ENCODE results near the gene C9.
"Not testable (repeated sequence)": the region's sequence is repeated elsewhere in the genome, so short reads cannot be mapped to it uniquely, and the experiment has no call there.

C9 gene

DNA sequence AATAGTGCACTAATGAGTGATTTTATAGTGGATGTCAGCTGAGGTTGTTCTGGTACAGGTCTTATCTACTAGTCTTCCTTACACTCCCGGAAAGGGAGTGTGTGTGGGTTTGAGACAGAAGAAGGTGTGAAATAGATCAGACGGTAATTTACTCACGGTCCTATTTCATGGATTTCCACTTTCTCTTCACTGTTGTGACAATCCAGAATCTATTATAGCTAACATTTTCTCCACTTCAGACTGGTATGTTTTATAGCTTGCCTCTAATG lies 7.0 kb upstream of the C9 start:
- DNase-seq (ENCODE audit: low read depth in 3 of 3), result no peak

DNA sequence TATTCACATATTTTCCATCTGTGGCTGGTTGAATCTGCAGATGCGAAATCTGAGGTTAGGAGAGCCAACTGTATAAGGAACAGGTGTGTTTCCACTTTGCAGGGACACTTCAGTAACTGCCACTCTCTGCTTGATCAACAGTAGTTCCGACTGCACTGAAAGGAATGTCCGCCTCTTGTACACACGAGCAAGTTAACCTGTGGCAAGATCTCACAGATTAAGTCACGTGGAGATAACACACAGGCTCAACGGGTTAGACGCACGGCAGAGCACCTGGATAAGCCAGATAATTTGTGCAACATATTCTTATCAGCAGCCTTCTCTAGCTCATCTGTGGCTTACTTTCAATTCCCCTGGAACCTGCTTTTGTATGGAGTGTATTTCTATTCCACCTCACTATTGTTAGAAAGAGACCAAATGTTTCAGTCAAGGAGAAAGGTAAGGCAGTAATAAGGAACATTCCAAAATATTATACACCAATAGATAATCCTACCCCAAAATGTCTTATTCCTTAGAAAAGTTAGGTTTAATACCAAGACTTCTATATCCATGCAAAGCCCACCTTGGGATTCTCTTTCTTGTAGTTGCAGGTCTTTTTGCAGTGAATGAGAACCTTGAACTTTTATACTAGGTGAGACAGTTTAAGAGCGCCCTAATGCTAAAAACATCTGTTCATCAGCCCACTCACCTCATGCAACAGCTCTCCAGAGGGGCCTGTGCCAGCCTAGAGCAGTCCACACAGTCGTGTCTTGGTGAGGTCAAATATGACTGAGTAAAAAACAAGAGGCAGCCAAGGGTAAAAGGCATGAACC lies 6.5 kb upstream of the C9 start:
- no peak for DNase-seq (ENCODE audit: low read depth in 3 of 3)

DNA sequence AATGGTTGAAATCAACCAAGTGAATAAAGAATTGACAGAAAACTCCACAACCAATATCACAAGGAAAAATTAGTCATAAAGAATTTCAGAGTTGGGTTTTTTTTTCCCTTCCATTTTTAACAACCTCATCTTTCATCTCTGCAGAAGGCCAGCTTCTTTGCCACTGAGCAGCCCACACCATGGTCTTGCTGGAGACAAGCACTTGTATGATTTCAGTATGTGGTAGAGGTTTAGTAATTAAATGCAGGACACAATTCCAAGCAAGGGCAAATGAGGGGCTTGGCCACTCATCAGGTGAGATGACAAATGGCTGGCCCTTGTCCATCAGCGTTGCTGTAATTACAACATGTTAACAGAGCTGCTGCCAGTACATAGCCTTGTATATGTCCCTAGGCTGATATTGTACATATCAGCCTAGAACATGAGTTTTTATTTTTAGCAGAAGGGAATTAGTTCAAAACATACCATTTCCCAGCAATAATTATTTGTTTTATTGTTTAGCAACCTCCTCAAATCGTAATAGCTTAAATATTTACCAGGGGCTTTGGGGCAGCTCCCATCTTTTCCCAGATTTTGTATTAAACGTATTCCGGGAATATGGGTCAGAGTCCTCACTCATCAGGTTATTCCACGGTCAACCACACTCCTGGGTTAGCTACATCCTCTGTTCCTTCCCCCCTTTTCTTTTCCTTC lies 5.0 kb upstream of the C9 start:
- DNase-seq (ENCODE audit: low read depth in 3 of 3), result no peak

DNA sequence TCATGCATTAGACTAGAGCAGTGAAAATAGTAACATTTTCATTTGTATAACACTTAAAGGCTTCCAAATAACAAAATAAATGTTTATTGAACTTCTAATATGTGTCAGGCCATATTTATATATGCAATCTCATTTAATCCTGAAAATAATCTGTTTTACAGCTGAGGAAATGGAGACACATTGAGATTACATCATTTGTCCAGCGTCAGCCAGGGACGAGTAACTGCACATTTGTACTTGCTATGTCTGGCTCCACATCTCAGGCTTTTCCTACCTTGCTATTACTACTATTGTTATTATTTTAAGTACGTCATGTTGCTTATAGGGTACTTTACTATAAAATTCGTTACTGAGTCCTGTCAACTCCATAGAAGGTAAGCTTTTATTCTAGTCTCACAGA lies 3.8 kb upstream of the C9 start:
- no peak for DNase-seq (ENCODE audit: low read depth in 3 of 3)

DNA sequence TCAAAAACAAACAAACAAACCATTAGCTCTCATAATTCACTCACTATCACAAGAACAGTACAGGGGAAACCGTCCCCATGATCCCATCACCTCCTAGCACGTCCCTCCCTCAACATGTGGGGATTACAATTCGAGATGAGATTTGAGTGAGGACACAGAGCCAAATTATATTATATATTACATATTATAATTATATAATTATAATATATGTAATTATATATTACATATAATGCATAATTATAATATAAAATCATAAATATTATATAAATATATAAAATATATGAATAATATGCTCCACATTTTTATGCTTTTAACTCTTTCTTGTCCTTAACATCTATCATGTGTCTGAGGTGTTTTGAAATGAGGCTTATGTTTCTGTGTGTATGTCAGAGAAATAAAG lies 3.4 kb upstream of the C9 start:
- no peak for DNase-seq (ENCODE audit: low read depth in 3 of 3)

DNA sequence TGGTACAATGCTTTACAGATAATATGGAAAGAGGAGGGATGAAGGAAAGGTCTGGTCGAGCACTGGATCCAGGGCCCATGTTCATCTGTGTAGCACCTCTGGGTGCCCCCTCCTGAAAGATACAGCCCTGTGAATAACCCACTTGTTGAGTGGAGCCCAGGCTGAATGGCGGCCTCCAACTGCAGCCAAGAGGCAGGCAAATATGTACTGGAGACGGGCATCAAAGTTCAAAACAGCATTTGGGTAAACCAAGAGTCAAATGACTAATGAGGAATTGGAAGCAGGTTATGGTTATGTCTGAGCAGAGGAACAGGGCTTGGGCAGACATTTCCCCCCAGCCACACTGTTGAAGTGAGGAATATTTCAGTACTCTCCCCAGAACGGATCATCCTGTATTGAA lies 1.1 kb downstream of the C9 start:
- DNase-seq (ENCODE audit: low read depth in 3 of 3), result no peak

DNA sequence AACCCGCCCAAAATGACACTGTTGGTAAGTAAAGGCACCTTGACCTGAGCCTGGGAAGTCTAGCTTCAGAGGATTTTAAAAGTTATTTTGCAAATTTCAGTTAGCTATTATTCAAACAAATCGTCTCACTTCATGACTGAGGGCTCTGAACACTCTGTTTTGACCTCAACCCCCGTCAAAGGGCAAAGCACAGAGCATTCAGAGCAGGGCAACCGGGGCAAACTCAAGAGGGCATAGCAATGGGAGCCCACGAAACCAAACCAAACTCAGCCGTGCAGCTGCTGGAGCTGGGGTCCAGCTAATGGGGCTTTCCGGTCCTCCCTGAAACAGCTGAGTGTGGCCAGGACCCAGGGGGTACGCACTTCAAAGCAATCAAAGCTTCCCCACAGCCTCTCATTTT lies 1.6 kb downstream of the C9 start:
- no peak for DNase-seq (ENCODE audit: low read depth in 3 of 3)

DNA sequence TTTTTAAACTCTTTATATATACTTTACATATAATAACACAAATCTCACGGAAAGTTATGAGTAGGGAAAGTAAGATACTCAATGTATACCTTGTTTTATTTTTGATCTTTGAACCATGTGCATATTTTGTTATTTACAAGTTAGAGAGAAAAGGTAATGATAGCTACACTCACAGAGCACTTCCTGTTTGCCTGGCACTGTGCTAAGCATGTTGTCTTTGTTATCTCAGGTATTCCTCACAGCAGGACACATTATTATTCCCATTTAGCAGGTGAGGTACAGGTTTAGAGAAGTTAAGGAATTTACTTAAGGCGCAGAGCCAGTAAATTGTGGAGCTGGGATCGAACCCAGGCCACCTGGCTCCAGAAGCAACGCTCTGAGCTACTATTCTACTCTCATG lies 3.0 kb downstream of the C9 start:
- no peak for DNase-seq (ENCODE audit: low read depth in 3 of 3)

DNA sequence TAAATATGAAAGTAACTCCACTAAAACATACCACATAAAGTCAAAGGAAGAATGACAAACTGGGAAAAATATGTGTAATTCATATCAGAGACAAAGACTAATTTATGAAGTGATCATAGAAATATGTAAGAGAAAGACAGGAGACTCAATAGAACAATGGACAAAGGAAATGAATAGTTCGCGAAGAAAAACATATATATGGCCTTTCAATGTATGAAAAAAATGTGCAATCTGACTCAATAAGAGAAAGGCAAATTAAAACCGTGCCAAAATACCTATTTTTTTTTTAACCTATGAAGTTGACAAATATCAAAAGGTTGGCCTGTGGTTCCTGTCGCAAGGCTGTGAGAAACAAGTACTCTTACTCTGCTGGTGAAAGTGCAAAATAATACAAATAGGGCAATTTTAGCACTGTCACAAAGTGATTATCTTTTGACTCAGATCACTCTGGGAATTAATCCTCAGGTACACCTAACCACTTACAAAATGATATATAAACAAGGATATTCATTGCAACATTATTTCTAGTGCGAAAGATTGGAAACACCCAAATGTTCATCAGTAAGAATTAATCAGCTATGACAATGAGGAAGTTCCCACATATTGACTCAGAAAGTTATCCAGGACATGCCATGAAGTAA lies 3.7 kb downstream of the C9 start:
- DNase-seq (ENCODE audit: low read depth in 3 of 3), result no peak

DNA sequence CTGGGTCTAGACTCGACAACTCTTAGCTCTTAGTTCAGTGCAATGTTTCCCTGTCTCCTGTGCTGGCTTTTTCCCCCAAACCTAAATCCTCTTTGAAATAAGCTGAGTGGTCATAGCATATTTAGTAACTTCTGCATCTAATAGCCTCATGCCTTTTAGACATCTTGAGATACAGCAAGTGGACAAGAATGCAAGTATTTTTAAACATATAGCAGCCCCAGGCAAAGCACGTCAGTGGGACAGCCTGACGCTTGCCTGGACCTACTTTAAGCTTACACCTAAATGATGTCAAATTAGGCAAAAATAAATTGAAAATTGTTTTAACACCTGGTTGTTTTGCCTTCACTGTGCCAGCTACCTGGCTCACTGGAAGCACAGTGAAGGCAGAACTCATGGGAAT lies 8.0 kb downstream of the C9 start:
- DNase-seq (ENCODE audit: low read depth in 3 of 3), result no peak

DNA sequence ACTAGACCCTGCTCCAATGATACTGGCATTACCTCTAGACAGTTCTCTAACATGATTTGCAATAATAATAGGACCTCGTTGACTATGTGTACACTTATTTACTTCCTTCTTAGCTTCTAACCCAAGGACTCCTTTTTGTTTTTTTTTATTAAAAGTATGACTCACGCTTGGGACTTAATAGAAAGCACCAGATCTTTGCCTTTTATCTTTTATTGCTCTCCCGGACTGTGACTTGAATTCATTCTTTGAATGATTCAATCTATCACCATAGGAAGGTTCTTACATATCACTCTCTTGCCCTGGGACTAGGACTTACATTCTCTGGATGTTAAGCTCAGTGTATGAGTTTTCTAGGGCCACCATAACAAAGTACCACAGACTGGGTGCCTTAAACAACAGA lies 9.0 kb downstream of the C9 start:
- DNase-seq (ENCODE audit: low read depth in 3 of 3), result no peak

DNA sequence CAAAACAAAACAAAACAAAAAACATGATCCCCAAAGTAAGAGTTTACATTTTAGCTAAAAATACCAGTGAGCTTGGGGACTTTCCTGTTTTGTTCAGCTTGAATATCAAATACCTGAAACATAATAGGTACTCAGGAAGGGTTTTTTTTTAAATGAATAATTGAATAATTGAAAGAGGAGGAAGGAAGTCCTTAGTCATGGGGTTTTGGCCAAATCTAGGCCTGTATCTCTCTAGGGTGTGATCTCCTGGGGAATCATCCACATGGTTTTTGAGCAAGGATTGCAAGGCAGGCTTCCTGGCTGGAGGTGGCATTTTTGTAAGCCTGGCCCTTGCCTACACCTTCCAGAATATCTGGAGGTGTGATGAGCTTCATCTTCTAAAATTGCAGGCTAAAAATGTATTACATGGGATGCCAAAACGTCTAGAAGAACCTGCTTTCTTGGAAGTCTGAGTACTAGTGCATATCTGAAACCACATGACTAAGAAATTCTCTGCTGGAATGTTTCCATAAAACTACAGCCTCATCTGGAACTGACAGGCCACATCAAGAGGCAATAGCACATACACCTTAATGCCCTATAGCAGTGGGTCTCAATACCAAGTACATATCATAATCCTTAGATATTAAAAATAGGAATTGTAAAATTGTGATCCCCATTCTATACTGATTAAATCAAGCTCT lies 10.4 kb downstream of the C9 start:
- DNase-seq (ENCODE audit: low read depth in 3 of 3), result no peak

DNA sequence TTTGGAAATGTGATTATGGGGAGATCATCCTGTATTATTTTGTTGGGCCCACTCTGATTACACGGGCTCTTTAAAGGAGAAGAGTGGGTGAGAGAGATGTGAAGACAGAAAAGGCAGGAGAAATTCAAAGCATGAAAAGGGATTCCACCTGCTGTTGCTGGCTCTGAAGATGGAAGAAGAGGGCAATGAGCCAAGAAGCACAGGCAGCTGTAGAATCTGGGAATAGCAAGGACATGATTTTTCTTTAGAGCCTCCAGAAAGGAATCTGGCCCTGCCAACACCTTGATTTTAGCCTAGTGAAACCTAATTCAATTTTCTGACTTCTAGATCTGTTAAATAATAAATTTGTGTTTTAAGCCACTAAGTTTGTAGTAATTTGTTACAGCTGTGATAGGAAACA lies 11.3 kb downstream of the C9 start:
- DNase-seq (ENCODE audit: low read depth in 3 of 3), result no peak

DNA sequence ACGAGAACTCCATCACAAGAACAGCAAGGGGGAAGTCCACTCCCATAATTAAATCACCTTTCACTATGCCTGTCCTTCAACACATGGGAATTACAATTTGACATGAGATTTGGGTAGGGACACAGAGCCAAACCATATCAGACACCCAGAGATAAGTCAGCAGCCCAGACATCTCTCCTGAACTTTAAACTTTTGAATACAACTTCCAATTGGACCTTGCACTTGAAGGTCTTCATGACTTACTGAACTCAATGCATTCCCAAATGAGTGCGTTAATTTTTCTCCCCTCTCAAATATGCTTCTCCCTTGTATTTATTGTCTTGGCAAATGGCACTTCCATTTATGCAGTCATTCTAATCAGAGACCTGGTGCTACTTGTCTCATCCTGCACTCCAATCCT lies 12.1 kb downstream of the C9 start:
- no peak for DNase-seq (ENCODE audit: low read depth in 3 of 3)

DNA sequence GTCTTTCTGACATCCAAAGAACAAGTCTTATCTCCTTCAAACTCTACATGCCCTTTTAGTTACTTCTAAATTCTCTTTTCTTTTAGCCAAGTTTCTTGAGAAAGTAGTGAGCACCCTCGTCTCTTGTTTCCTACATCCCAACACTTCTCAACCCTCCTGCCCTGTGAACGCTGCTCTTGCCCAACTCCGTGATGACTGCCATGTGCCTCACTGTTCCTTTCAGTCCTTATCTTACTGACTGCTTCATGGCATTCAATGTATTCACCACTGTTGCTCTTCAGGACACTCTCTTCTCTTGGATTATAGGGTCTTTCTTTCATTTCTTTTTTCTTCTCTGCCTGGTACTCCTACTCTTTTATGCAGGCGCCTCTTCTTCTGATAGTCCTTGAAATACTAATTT lies 14.8 kb downstream of the C9 start:
- no peak for DNase-seq (ENCODE audit: low read depth in 3 of 3)

DNA sequence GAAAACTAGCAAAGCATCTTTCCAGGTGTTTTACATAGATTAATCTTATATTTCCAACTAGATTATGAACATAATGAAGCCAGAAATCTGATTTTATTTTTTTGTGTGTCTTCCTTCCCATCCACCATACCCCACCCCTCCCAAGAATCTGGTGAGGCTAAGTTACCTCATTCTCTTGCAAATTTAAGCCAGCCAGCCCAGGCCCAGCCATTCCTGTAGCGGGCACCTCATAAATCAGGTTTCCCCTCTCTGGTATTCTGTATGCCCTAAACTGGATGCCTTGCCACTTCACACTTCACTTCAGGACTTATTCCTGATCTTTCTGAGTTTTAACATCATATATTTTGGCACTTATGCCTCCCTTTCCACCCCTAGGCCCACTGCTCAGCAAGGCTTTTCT lies 21.8 kb downstream of the C9 start:
- DNase-seq (ENCODE audit: low read depth in 3 of 3), result no peak

DNA sequence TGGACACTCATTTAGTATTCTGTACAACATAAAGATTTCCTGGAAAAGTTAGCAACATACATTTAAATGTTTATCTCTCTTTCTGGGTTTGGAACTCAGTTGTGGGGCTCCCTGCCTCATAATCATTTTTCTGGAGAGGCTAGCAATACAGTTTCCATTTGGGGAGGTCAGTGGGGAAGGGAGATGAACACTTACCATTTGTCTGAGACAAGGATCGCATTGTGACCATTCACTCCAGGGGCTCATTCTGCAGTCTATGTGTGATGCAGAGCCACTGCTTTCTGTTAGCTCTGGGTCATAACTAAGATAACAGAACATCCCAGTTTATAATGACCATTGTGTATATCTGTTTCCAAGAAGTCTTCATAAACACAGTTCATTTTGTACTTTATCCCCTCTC lies 22.4 kb downstream of the C9 start:
- DNase-seq (ENCODE audit: low read depth in 3 of 3), result no peak

DNA sequence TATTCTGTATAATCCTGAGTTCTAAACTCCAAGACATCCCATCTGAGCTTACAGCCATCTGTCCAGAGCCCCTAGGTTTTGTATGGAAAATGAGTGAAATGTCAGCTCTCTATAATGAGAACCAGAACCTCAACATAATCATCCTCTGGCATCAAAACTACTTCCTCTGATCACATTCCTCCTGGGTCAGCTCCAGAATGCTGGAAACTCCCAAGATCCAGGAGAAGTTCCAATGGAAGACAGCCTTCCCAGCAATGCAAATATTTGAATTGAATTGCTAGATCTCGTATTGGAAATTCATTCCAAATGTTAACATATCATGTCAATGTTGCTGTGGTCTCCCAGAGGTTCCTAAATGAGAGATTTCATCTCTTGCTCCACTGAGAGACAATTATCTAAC lies 23.8 kb downstream of the C9 start:
- no peak for DNase-seq (ENCODE audit: low read depth in 3 of 3)

DNA sequence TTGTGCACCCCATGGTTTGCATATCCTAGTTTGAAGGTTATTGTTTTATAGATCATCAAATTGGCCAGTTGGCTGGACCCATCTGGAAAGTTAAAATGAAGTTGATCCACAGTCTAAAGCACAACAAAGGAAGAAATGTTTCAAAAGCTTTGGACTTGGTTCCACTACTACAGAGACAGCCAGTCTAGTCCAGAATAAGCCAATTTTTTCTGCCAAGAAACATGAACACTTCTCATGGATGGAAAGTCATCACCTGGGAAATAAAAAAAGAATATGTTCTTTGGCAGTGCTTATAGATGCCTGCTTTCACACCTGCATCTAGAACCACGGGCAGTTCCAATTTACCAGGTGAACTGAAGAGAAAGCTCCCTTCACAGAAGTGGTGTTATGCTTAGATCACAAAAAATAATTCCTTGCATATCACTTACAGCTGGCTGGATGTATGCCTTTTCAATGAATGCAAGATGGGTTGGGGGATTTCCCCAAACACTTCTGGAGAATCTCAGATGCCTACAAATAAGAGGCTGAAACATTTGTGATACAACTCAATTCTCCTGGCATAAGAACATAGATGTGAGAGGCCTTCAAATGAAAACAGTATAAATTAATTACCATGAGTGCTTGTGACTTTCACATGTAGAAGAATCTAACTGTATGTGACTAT lies 26.9 kb downstream of the C9 start:
- no peak for DNase-seq (ENCODE audit: low read depth in 3 of 3)

DNA sequence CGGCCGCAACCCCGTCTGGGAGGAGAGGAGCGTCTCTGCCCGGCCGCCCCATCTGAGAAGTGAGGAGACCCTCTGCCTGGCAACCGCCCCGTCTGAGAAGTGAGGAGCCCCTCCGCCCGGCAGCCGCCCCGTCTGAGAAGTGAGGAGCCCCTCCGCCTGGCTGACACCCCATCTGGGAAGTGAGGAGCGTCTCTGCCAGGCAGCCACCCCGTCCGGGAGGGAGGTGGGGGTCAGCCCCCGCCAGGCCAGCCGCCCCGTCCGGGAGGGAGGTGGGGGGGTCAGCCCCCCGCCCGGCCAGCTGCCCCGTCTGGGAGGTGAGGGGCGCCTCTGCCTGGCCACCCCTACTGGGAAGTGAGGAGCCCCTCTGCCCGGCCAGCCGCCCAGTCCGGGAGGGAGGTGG lies 30.0 kb downstream of the C9 start:
- DNase-seq (ENCODE audit: low read depth in 3 of 3), result not testable (repeated sequence)

DNA sequence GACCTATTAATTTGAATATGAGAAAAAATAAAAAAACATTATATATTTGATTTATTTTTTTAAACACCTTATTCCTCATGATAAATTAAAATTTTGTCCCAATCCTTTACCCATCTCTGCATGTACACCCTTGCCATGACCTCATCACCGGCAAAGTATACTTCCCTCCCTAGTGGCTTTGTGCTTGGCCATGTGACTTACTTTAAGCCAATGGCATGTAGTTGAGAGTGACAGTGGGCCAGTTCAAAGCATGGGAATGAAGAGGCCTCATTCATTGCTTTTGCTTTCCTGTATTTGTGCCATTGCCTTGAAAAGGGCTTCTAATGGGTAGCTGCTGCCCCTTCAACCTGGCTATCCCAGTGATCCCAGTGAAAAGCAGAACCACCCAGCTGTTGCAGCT lies 31.2 kb downstream of the C9 start:
- DNase-seq (ENCODE audit: low read depth in 3 of 3), result no peak

DNA sequence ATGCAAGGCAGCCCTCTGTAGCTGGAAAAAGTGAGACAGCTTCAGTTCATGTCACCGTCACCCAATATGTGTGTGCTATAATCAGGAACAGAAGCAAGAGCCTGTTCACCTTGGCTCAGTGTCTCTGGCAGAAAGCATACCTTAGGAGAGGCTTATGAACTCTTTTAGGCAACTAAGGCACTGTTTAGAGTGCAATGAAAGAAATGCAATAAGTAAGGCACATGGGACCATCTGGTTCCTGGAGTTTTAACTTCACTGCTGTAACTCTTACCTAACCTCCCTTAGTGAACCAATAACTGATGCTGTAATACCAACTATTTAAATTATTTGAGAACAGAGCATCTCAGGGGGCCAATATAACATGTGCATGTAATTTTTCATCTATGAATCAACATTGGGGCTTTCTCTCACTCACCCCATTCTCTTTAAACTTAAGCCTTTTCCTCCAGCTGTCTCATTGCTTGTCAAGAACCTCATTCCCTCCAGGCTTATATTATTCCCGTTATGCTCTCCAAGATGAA lies 32.4 kb downstream of the C9 start:
- no peak for DNase-seq (ENCODE audit: low read depth in 3 of 3)
